Measurements from ENCODE around the gene UBE2D4.

DNA sequence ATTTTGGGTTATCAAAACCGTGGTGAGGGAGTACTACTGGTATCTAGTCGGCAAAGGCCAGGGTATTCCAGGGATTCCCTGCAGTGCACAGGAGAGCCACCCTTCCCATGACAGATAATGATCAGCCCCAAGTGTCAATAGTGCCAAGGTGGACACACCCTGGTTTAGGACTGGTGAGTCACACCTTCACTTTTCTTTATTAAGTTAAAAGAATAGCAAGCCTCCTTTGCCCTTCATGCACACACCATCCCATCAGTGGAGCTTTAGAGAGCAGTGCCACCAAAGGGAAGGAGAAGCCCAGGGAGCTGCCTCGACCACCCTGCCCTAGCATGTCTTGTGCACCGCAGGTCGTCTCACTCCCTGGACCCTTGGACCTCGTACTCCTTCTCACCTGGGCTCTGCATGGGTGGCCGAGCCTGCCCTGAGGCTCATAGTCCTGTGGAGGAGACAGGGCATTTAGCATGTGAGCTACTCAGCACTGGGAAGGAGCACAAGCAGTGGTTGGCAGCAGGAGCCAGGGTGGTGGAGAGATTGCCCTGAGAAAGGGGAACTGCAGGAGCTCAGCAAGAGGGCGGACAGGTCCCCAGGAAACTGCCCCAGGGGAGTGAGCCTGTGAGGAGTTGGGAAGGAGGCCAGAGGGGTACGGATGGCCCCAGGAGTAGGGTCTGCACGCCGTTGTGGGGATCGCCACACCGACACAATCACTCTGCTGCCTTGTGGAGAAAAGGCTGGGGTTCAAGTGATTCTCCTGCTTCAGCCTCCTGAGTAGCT lies 17.4 kb downstream of the UBE2D4 start:
- no peak for TF ChIP-seq EZH2 (IDR thresholded peaks at IDR 0.05)
- TF ChIP-seq, protein P1, sequence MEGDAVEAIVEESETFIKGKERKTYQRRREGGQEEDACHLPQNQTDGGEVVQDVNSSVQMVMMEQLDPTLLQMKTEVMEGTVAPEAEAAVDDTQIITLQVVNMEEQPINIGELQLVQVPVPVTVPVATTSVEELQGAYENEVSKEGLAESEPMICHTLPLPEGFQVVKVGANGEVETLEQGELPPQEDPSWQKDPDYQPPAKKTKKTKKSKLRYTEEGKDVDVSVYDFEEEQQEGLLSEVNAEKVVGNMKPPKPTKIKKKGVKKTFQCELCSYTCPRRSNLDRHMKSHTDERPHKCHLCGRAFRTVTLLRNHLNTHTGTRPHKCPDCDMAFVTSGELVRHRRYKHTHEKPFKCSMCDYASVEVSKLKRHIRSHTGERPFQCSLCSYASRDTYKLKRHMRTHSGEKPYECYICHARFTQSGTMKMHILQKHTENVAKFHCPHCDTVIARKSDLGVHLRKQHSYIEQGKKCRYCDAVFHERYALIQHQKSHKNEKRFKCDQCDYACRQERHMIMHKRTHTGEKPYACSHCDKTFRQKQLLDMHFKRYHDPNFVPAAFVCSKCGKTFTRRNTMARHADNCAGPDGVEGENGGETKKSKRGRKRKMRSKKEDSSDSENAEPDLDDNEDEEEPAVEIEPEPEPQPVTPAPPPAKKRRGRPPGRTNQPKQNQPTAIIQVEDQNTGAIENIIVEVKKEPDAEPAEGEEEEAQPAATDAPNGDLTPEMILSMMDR (IDR thresholded peaks at IDR 0.05): no peak
